SK-N-MC (cell line): ENCODE results near the gene TTLL10.

ENCODE experiments used
- EZH2 ChIP-seq: fragments of 200-600 bp; sonication (generic); IDR thresholded peaks from one replicate; pipeline ENCODE4 v1.6.1; 2017; ENCODE audit warnings: antibody characterized with exemption
- FOXP2 ChIP-seq: optimal IDR thresholded peaks from 2 replicates; pipeline ENCODE3; 2011; ENCODE audit warnings: mild to moderate bottlenecking, moderate library complexity; ENCODE audit not compliant: insufficient read depth; ENCODE audit errors: extremely low read length, control extremely low read depth
- POLR2AphosphoS5 ChIP-seq: IDR thresholded peaks from 2 replicates; pipeline ENCODE4 v1.6.1; 2012; ENCODE audit warnings: mild to moderate bottlenecking, low read depth, low read length, borderline replicate concordance

- no peak for TF ChIP-seq POLR2AphosphoS5
- TF ChIP-seq EZH2: no peak
- TF ChIP-seq FOXP2: no peak
These were observed 65.5 kb downstream of the TTLL10 start for GRCh38 chr1:1239227-1239613.
